HCT116 (cell line): ENCODE results near the gene STMP1. TPM values are rescaled to one million over a fixed set of nuclear protein-coding genes. Genes with fewer than 3 reads are reported as not detected.

Experiments
- ATAC-seq: fragments of 200-7000 bp; cut with Tn5 transposase; 2 replicates; pipeline ENCODE4 v1.9.1; 2020; ENCODE audit warnings: mild to moderate bottlenecking, moderate library complexity
- BruUV-seq: library from RNA; stranded (reverse); fragments of 400-500 nt; replicated peaks from 2 replicates; lab custom pipeline; 2021; lab: Mats Ljungman, UMichigan
- CTCF ChIA-PET: fragments of 300-600 bp; sonication (Branson Sonifier 250); formaldehyde crosslinking; loops from one replicate; lab custom pipeline; 2021; ENCODE audit warnings: antibody characterized with exemption; lab: Charles Lee
- POLR2A ChIA-PET: fragments of 300-600, 350-600 bp; sonication (Branson Sonifier 250); formaldehyde crosslinking; loops from one replicate; lab custom pipeline; 2021; ENCODE audit warnings: antibody characterized with exemption; lab: Charles Lee
- RAD21 ChIA-PET, 2 experiments: fragments of 300-600 bp; sonication (Branson Sonifier 250); formaldehyde crosslinking; loops; one replicate each; lab custom pipeline; 2023; ENCODE audit warnings: low total read pairs in 2 of 2; ENCODE audit not compliant: uncharacterized antibody in 2 of 2, unreplicated experiment in 2 of 2, low non-redundant PET in 1 of 2; lab: Charles Lee
- DNase-seq: peaks from one replicate; pipeline ENCODE4 v3.0.0-alpha.2; 2010; ENCODE audit warnings: low read depth, low spot score
- H2AFZ ChIP-seq: fragments of 200-600 bp; shearing (Covaris generic), sonication (generic); 2 replicates; pipeline ENCODE4 v1.6.1; 2017; ENCODE audit warnings: low read depth, mixed run types, mixed read lengths, antibody characterized with exemption, low read length; ENCODE audit not compliant: poor library complexity, severe bottlenecking
- H3K27ac ChIP-seq: 2 replicates; pipeline ENCODE4 v1.5.1; 2012; ENCODE audit warnings: low read depth, low read length
- H3K27me3 ChIP-seq: fragments of 200-600 bp; sonication (generic); 2 replicates; pipeline ENCODE4 v1.6.1; 2016; ENCODE audit warnings: mixed run types, low read length, mixed read lengths; ENCODE audit not compliant: insufficient read depth
- H3K36me3 ChIP-seq, 2 experiments: fragments of 200-500 bp in 1 of 2; fragments of 200-600 bp in 1 of 2; sonication (Bioruptor generic) in 1 of 2; sonication (generic) in 1 of 2; 2 replicates each; pipeline versions ENCODE4 v1.5.1 to v1.6.1; 2014 to 2016; ENCODE audit warnings: low read length in 2 of 2, inconsistent platforms in 1 of 2, mixed read lengths in 1 of 2, mixed run types in 1 of 2; ENCODE audit not compliant: insufficient read depth in 2 of 2, control insufficient read depth in 1 of 2
- H3K4me1 ChIP-seq, 2 experiments: fragments of 200-600 bp in 1 of 2; sonication (generic) in 1 of 2; 2 replicates each; pipeline versions ENCODE4 v1.5.1 to v1.6.1; 2012 to 2017; ENCODE audit warnings: low read length in 2 of 2, inconsistent platforms in 1 of 2, mild to moderate bottlenecking in 1 of 2, mixed read lengths in 1 of 2, mixed run types in 1 of 2, moderate library complexity in 1 of 2; ENCODE audit not compliant: insufficient read depth in 2 of 2, control insufficient read depth in 1 of 2
- H3K4me2 ChIP-seq: fragments of 200-600 bp; sonication (generic); 2 replicates; pipeline ENCODE4 v1.6.1; 2017; ENCODE audit warnings: mixed run types, low read length, mixed read lengths
- H3K4me3 ChIP-seq, 2 experiments: fragments of 200-600 bp in 1 of 2; sonication (generic) in 1 of 2; replicated peaks in 1 of 2; 2 replicates each; pipeline ENCODE4 v1.5.1; 2011 to 2016; ENCODE audit warnings: low read length in 2 of 2, control low read depth in 1 of 2, low read depth in 1 of 2, mild to moderate bottlenecking in 1 of 2, mixed read lengths in 1 of 2, mixed run types in 1 of 2
- H3K79me2 ChIP-seq: fragments of 200-600 bp; sonication (generic); 2 replicates; pipeline ENCODE4 v1.6.1; 2017; ENCODE audit warnings: mild to moderate bottlenecking, mixed run types, low read length, moderate library complexity, mixed read lengths; ENCODE audit not compliant: insufficient read depth
- H3K9ac ChIP-seq: fragments of 200-600 bp; sonication (generic); 2 replicates; pipeline ENCODE4 v1.6.1; 2016; ENCODE audit warnings: low read length, mixed read lengths
- H3K9me2 ChIP-seq: fragments of 200-600 bp; sonication (generic), shearing (Covaris generic); 2 replicates; pipeline ENCODE4 v1.6.1; 2017; ENCODE audit warnings: mixed run types, mild to moderate bottlenecking, moderate library complexity; ENCODE audit not compliant: insufficient read depth
- H3K9me3 ChIP-seq, 2 experiments: fragments of 200-500 bp in 1 of 2; fragments of 200-600 bp in 1 of 2; sonication (Bioruptor generic) in 1 of 2; sonication (generic) in 1 of 2; 2 replicates each; pipeline ENCODE4 v1.6.1; 2014 to 2017; ENCODE audit warnings: low read length in 2 of 2, mixed read lengths in 2 of 2, inconsistent platforms in 1 of 2, low read depth in 1 of 2, mild to moderate bottlenecking in 1 of 2, mixed run types in 1 of 2, moderate library complexity in 1 of 2; ENCODE audit not compliant: control insufficient read depth in 1 of 2, insufficient read depth in 1 of 2
- H4K20me1 ChIP-seq: fragments of 200-600 bp; sonication (generic), shearing (Covaris generic); 2 replicates; pipeline ENCODE4 v1.6.1; 2017; ENCODE audit warnings: mixed run types, mild to moderate bottlenecking, moderate library complexity; ENCODE audit not compliant: insufficient read depth
- CBX3 ChIP-seq: IDR thresholded peaks from 2 replicates; pipeline ENCODE4 v1.6.1; 2012; ENCODE audit warnings: low read depth
- EGR1 ChIP-seq: IDR thresholded peaks from 2 replicates; pipeline ENCODE4 v1.6.1; 2012; ENCODE audit warnings: low read depth
- EZH2phosphoT487 ChIP-seq: fragments of 200-600 bp; IDR thresholded peaks from 2 replicates; pipeline ENCODE4 v1.6.1; 2018; ENCODE audit warnings: antibody characterized with exemption, borderline replicate concordance
- FOSL1 ChIP-seq: IDR thresholded peaks from 2 replicates; pipeline ENCODE4 v1.6.1; 2012; ENCODE audit warnings: low read depth
- POLR2AphosphoS5 ChIP-seq: IDR thresholded peaks from 2 replicates; pipeline ENCODE4 v1.6.1; 2011; ENCODE audit warnings: mild to moderate bottlenecking, low read depth, low read length, moderate library complexity
- RAD21 ChIP-seq: IDR thresholded peaks from 2 replicates; pipeline ENCODE4 v1.6.1; 2012; ENCODE audit warnings: low read depth, mild to moderate bottlenecking
- SP1 ChIP-seq: IDR thresholded peaks from 2 replicates; pipeline ENCODE4 v1.6.1; 2012; ENCODE audit warnings: low read depth
- intact Hi-C: fragments of 100-400 bp; cut with micrococcal nuclease; formaldehyde crosslinking; loops from 2 replicates; pipeline ENCODE4 v1.10.0; 2022
- total RNA-seq: library from RNA; stranded (reverse); gene quantifications from one replicate; pipeline ENCODE4 v1.2.1, GENCODE V29; 2021; ENCODE audit not compliant: unreplicated experiment
- TF ChIP-seq, protein P1 (sequence below): IDR thresholded peaks from 2 replicates; pipeline ENCODE4 v1.6.1; 2012
- TF ChIP-seq, protein P2 (sequence below), 3 experiments: fragments of 200-600 bp in 1 of 3; sonication (generic) in 1 of 3; IDR thresholded peaks in 2 of 3; conservative IDR thresholded peaks in 1 of 3; 2 replicates each; pipeline ENCODE4 v1.5.1; 2012 to 2017; ENCODE audit warnings: low read depth in 2 of 3, low read length in 2 of 3, antibody characterized with exemption in 1 of 3, borderline replicate concordance in 1 of 3, control low read depth in 1 of 3, mild to moderate bottlenecking in 1 of 3, mixed read lengths in 1 of 3, mixed run types in 1 of 3, moderate library complexity in 1 of 3; ENCODE audit not compliant: insufficient read depth in 1 of 3
- TF ChIP-seq, protein P3 (sequence below): IDR thresholded peaks from 2 replicates; pipeline ENCODE4 v1.6.1; 2011; ENCODE audit warnings: mild to moderate bottlenecking, low read length, moderate library complexity; ENCODE audit not compliant: insufficient replicate concordance; ENCODE audit errors: extremely low read depth

Gene STMP1
- total RNA-seq, 1 experiment from 2014 or later: 32.8 TPM

DNA sequence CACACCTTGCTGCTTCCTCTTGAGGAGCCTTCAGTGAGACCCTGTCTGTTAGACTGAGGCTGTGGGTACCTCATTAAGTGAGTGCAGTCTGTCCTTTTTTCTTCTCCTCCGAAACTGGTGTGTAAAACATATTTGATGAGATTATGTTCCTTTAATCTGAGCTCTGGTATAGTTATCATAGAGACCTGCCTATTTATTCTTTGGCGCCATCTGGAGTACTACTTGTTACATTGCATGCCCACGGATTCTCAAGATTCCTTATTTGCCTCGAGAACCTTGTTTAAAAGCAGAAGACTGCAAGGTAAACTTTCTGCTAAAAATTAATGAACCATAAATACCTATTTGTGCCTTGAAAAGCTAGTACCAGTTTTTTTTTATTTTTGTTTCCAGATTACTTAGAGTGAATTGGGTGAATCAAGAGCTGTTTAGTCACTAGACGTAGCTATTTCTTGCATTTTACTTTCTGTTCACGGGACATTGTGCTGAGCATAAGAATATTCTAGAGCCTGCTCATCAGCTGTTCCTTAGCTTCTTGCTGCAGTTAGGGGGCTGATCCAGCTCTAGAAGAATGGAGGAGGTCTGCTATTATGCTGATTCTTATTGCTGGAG is 16.9 kb upstream of the STMP1 start:
- Histone ChIP-seq H3K9me2 (no peaks in the 10 kb centered on the region), H3K27ac (no peak overlapping the region), H3K27me3 (no peaks in the 10 kb centered on the region), H3K4me3 (no peak overlapping the region), H3K79me2 (no peaks in the 10 kb centered on the region), H3K4me2 (no peak overlapping the region), H4K20me1 (no peaks in the 10 kb centered on the region; the same call in 1 of the 2 replicates), H3K4me1 (no peaks in the 10 kb centered on the region), H2AFZ (no peak overlapping the region), H3K36me3 (peaks cover 30 to 43% of the 10 kb centered on the region in 2 experiments), H3K9me3 (no peaks in the 10 kb centered on the region), H3K9ac (no peak overlapping the region)
- ATAC-seq (peak; percentile 87), DNase-seq (peak; percentile 40)
- RAD21 ChIA-PET: interaction anchor here in 1 of 2 experiments (1.2 kb wide), 1 partner anchor 371 kb away, joined by 3 read pairs; no protein-coding TSS in a partner anchor
- BruUV-seq: no TSS peak
- POLR2A ChIA-PET: interaction anchor here (0.8 to 1.3 kb wide), 2 partner anchors 17 to 371 kb away, joined by 3 to 4 read pairs; partner anchors contain the start of gene STMP1
- TF ChIP-seq, protein P1, sequence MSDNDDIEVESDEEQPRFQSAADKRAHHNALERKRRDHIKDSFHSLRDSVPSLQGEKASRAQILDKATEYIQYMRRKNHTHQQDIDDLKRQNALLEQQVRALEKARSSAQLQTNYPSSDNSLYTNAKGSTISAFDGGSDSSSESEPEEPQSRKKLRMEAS: no peak
- TF ChIP-seq, protein P2, sequence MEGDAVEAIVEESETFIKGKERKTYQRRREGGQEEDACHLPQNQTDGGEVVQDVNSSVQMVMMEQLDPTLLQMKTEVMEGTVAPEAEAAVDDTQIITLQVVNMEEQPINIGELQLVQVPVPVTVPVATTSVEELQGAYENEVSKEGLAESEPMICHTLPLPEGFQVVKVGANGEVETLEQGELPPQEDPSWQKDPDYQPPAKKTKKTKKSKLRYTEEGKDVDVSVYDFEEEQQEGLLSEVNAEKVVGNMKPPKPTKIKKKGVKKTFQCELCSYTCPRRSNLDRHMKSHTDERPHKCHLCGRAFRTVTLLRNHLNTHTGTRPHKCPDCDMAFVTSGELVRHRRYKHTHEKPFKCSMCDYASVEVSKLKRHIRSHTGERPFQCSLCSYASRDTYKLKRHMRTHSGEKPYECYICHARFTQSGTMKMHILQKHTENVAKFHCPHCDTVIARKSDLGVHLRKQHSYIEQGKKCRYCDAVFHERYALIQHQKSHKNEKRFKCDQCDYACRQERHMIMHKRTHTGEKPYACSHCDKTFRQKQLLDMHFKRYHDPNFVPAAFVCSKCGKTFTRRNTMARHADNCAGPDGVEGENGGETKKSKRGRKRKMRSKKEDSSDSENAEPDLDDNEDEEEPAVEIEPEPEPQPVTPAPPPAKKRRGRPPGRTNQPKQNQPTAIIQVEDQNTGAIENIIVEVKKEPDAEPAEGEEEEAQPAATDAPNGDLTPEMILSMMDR (IDR thresholded peaks at IDR 0.05 in 2 of 3, conservative IDR thresholded peaks at IDR 0.05 in 1 of 3; ENCODE audit: borderline replicate concordance in 1 of 3, insufficient read depth in 1 of 3, low read depth in 2 of 3, low read length in 2 of 3): peak; percentile 52 to 76 (median 68); a peak in 5 of 6 replicates
- TF ChIP-seq RAD21: peak; percentile 65
- intact Hi-C loops: loop anchor here (1.0 kb wide), 2 partner anchors 133 to 371 kb away; no protein-coding TSS in a partner anchor
- CTCF ChIA-PET: interaction anchor here (0.8 to 2.9 kb wide), 17 partner anchors 9 to 371 kb away, joined by 3 to 20 read pairs (median 4); partner anchors contain the start of gene STMP1

DNA sequence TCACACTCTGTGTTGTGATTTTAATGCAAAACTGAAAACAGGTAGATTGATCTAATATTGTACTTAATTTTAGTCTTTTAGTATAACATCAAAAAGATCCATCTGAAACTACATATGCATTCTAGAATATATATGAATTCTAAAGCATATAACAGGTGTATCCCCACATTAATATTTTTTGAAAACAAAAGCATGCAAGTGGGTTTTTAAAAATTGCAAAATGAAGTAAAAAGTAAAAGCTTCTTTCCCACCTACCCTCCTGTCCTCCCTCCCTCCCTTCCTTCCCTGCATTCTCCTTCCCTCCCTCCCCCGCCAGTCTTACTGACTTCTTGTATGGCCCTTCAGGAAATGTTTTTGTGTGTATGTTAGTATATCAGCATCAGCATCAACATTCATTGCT is 14.6 kb upstream of the STMP1 start:
- no peaks in the 10 kb centered on the region for H3K4me1 ChIP-seq
- POLR2A ChIA-PET: no interaction called here
- H3K27me3 ChIP-seq: no peaks in the 10 kb centered on the region
- H3K9me3 ChIP-seq: no peaks in the 10 kb centered on the region
- no peak overlapping the region for H3K4me2 ChIP-seq
- no peaks in the 10 kb centered on the region for H3K79me2 ChIP-seq
- DNase-seq (no peak), ATAC-seq (no peak)
- H3K4me3 ChIP-seq: no peak overlapping the region
- H4K20me1 ChIP-seq: no peaks in the 10 kb centered on the region; the same call in 1 of the 2 replicates
- no TSS peak for BruUV-seq
- RAD21 ChIA-PET: interaction anchor here in 1 of 2 experiments (0.6 kb wide), 1 partner anchor 138 kb away, joined by 3 read pairs; the partner anchor contains the start of gene CNOT4
- no peak overlapping the region for H2AFZ ChIP-seq
- H3K9me2 ChIP-seq: no peaks in the 10 kb centered on the region
- CTCF ChIA-PET: no interaction called here
- H3K36me3 ChIP-seq: peaks cover 27 to 34% of the 10 kb centered on the region in 2 experiments; a peak in 3 of 4 replicates
- H3K27ac ChIP-seq: no peak overlapping the region
- intact Hi-C loops: no loop called here
- H3K9ac ChIP-seq: no peak overlapping the region
- TF ChIP-seq POLR2AphosphoS5 (no peak), EZH2phosphoT487 (no peak), FOSL1 (no peak), SP1 (no peak), CBX3 (no peak), EGR1 (no peak)
- TF ChIP-seq, protein P2 (IDR thresholded peaks at IDR 0.05 in 2 of 3, conservative IDR thresholded peaks at IDR 0.05 in 1 of 3; ENCODE audit: borderline replicate concordance in 1 of 3, insufficient read depth in 1 of 3, low read depth in 2 of 3, low read length in 2 of 3): no peak
- TF ChIP-seq, protein P3, sequence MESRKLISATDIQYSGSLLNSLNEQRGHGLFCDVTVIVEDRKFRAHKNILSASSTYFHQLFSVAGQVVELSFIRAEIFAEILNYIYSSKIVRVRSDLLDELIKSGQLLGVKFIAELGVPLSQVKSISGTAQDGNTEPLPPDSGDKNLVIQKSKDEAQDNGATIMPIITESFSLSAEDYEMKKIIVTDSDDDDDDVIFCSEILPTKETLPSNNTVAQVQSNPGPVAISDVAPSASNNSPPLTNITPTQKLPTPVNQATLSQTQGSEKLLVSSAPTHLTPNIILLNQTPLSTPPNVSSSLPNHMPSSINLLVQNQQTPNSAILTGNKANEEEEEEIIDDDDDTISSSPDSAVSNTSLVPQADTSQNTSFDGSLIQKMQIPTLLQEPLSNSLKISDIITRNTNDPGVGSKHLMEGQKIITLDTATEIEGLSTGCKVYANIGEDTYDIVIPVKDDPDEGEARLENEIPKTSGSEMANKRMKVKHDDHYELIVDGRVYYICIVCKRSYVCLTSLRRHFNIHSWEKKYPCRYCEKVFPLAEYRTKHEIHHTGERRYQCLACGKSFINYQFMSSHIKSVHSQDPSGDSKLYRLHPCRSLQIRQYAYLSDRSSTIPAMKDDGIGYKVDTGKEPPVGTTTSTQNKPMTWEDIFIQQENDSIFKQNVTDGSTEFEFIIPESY: no peak
